Endothelial cell of umbilical vein (primary cell): ENCODE results near the gene MMP11. TPM values are rescaled to one million over a fixed set of nuclear protein-coding genes. Genes with fewer than 3 reads are reported as not detected.

Experiments used
- BruUV-seq: library from RNA; stranded (reverse); fragments of 400-500 nt; replicated peaks from 2 replicates; lab custom pipeline; 2021; lab: Mats Ljungman, UMichigan
- CTCF ChIA-PET: fragments of 300-600, 350-600 bp; sonication (Branson Sonifier 250); formaldehyde crosslinking; loops from one replicate; lab custom pipeline; 2021; ENCODE audit warnings: antibody characterized with exemption, inconsistent platforms; lab: Charles Lee
- POLR2A ChIA-PET: fragments of 300-600, 350-600 bp; sonication (Branson Sonifier 250); formaldehyde crosslinking; loops from one replicate; lab custom pipeline; 2021; ENCODE audit warnings: antibody characterized with exemption, inconsistent platforms; lab: Charles Lee
- DNase-seq: peaks from one replicate; pipeline ENCODE4 v3.0.0-alpha.2; 2011; ENCODE audit warnings: low read depth, low spot score
- FAIRE-seq: peaks from 2 replicates; lab custom pipeline; 2011; peaks lifted over from hg19 to GRCh38; lab: Jason Lieb, UNC
- H2AFZ ChIP-seq: 2 replicates; pipeline ENCODE4 v1.6.0; 2012; ENCODE audit warnings: low read depth, low read length, control low read depth, inconsistent platforms
- H3K27ac ChIP-seq: 2 replicates; pipeline ENCODE4 v1.5.1; 2011; ENCODE audit warnings: low read depth, mild to moderate bottlenecking, control low read depth, low read length, moderate library complexity; ENCODE audit not compliant: insufficient read depth
- H3K27me3 ChIP-seq, 2 experiments: 2 replicates each; pipeline versions ENCODE4 v1.6.0 to v1.6.1; 2011; ENCODE audit warnings: low read length in 2 of 2, mixed read lengths in 1 of 2; ENCODE audit not compliant: control insufficient read depth in 2 of 2, insufficient read depth in 2 of 2
- H3K36me3 ChIP-seq, 2 experiments: 2 replicates in 1 of 2; 3 replicates in 1 of 2; pipeline ENCODE4 v1.5.1; 2011; ENCODE audit warnings: low read length in 2 of 2, mild to moderate bottlenecking in 1 of 2, moderate library complexity in 1 of 2; ENCODE audit not compliant: control insufficient read depth in 2 of 2, insufficient read depth in 2 of 2; ENCODE audit errors: extremely low read depth in 1 of 2
- H3K4me1 ChIP-seq: 3 replicates; pipeline ENCODE4 v1.5.1; 2011; ENCODE audit warnings: mild to moderate bottlenecking, low read length; ENCODE audit not compliant: control insufficient read depth, insufficient read depth; ENCODE audit errors: extremely low read depth
- H3K4me2 ChIP-seq: 2 replicates; pipeline ENCODE4 v1.6.1; 2011; ENCODE audit warnings: low read length, control low read depth, mixed read lengths; ENCODE audit not compliant: insufficient read depth
- H3K4me3 ChIP-seq, 3 experiments: fragments of 200-600 bp in 1 of 3; sonication (generic), shearing (Covaris generic) in 1 of 3; replicated peaks in 1 of 3; 2 replicates each; pipeline ENCODE4 v1.5.1; 2011 to 2016; ENCODE audit warnings: control low read depth in 3 of 3, low read length in 3 of 3, mild to moderate bottlenecking in 2 of 3, inconsistent platforms in 1 of 3, low read depth in 1 of 3, moderate library complexity in 1 of 3; ENCODE audit not compliant: insufficient read depth in 1 of 3
- H3K79me2 ChIP-seq: 2 replicates; pipeline ENCODE4 v1.6.0; 2012; ENCODE audit warnings: low read length, inconsistent platforms; ENCODE audit not compliant: control insufficient read depth, insufficient read depth
- H3K9ac ChIP-seq: replicated peaks from 2 replicates; pipeline ENCODE3; 2011; ENCODE audit warnings: low read length, control low read depth; ENCODE audit not compliant: insufficient read depth; ENCODE audit errors: extremely low read depth
- H3K9me1 ChIP-seq: replicated peaks from 3 replicates; pipeline ENCODE4 v1.6.0; 2011; ENCODE audit warnings: mild to moderate bottlenecking, low read length; ENCODE audit not compliant: control insufficient read depth, insufficient read depth; ENCODE audit errors: extremely low read depth
- H3K9me3 ChIP-seq: replicated peaks from 2 replicates; pipeline ENCODE4 v1.5.1; 2012; ENCODE audit warnings: low read length, inconsistent platforms; ENCODE audit not compliant: control insufficient read depth, insufficient read depth
- H4K20me1 ChIP-seq: replicated peaks from 2 replicates; pipeline ENCODE3; 2011; ENCODE audit warnings: mild to moderate bottlenecking, low read length; ENCODE audit not compliant: control insufficient read depth, insufficient read depth; ENCODE audit errors: extremely low read depth
- CTCF ChIP-seq, 2 donors: IDR thresholded peaks; 1 replicate in 1 of 2; 2 replicates in 1 of 2; pipeline ENCODE4 v1.5.1; 2011; ENCODE audit warnings: low read length in 2 of 2, mild to moderate bottlenecking in 2 of 2, moderate library complexity in 2 of 2, control low read depth in 1 of 2, inconsistent platforms in 1 of 2, low read depth in 1 of 2; ENCODE audit not compliant: insufficient read depth in 1 of 2; ENCODE audit errors: extremely low read depth in 1 of 2
- EZH2 ChIP-seq: IDR thresholded peaks from 2 replicates; pipeline ENCODE4 v1.6.1; 2012; ENCODE audit warnings: borderline replicate concordance, low read depth, mild to moderate bottlenecking, moderate library complexity, low read length, inconsistent platforms; ENCODE audit not compliant: severe bottlenecking
- FOS ChIP-seq: IDR thresholded peaks from 2 replicates; pipeline ENCODE4 v1.6.1; 2011; ENCODE audit warnings: mild to moderate bottlenecking, low read length, moderate library complexity, borderline replicate concordance; ENCODE audit not compliant: insufficient read depth
- GATA2 ChIP-seq: IDR thresholded peaks from 2 replicates; pipeline ENCODE4 v1.7.0; 2011; ENCODE audit warnings: low read depth, mild to moderate bottlenecking, moderate library complexity, mixed read lengths, low read length; ENCODE audit not compliant: insufficient read length, insufficient read depth
- MYC ChIP-seq: IDR thresholded peaks from one replicate; pipeline ENCODE4 v1.6.1; 2011; ENCODE audit warnings: mild to moderate bottlenecking, low read depth, low read length
- POLR2A ChIP-seq: IDR thresholded peaks from 2 replicates; pipeline ENCODE4 v1.6.1; 2012; ENCODE audit warnings: low read depth, mild to moderate bottlenecking, control low read depth, low read length
- POLR2AphosphoS5 ChIP-seq: IDR thresholded peaks from 2 replicates; pipeline ENCODE4 v1.6.1; 2012; ENCODE audit warnings: low read depth, mild to moderate bottlenecking, control low read depth, low read length, moderate library complexity; ENCODE audit not compliant: insufficient read depth
- dilution Hi-C: fragments of 300-500 bp; cut with MboI; formaldehyde crosslinking; loops from one replicate; pipeline ENCODE4 v1.15.0; 2019; ENCODE audit warnings: low sequenced_read_pairs; ENCODE audit not compliant: extremely low pct_ligation_motif_present
- intact Hi-C: fragments of 100-400 bp; cut with micrococcal nuclease; formaldehyde crosslinking; loops from one replicate; pipeline ENCODE4 v1.10.0; 2022
- polyA plus RNA-seq, 4 experiments: library from polyadenylated mRNA; depleted of rRNA in 3 of 4; stranded (reverse) in 3 of 4; unstranded in 1 of 4; fragments of >200 nt; gene quantifications; 2 replicates each; pipeline versions ENCODE4 v1.2.1 to v1.2.3, GENCODE V29; 2011 to 2012; ENCODE audit warnings: missing spikeins in 1 of 4
- total RNA-seq: library from RNA; stranded (reverse); gene quantifications from 2 replicates; pipeline ENCODE4 v1.2.3, GENCODE V29; 2021

Gene MMP11
- total and polyA plus RNA-seq, 2 donors (not counting 3 experiments of a cell fraction or from before 2014, with no cell fraction given) = 10.3 to 16.9 TPM

DNA sequence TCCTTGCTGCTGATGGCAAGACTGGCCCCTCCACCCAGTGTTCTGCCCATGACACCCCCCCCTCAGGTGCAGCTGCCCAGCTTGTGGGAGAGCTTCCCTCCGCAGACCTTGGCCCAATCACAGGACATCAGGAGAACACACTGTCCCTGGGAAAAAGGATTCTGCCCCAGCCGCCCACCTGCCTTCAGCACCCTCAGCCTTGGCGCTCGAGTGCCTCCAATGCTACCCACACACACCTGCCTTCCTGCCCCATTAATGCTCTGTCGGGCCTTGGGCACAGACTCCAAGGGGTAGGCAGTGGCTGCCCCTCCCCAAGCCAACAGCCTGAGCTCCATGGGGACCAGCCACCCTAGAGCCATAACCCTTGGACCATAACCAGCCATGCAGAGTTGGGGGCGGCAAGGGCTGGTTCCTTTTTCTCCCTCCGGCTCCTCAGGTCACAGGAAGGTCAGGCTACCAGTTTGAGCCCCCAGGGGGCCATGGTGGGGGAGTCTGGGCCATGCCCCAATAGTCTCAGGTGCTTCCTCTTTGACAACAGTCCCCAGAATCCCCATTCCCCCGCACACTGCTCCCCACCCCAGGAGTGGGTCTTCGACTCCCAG, 20.5 kb upstream of the MMP11 start:
- dilution Hi-C loops (no loop called here), intact Hi-C loops (no loop called here)
- Histone ChIP-seq H2AFZ (no peak overlapping the region), H3K27me3 (no peaks in the 10 kb centered on the region), H3K4me2 (no peak overlapping the region), H3K79me2 (no peaks in the 10 kb centered on the region), H4K20me1 (no peaks in the 10 kb centered on the region), H3K27ac (no peak overlapping the region), H3K9me3 (no peaks in the 10 kb centered on the region), H3K4me1 (peaks cover 10% of the 10 kb centered on the region), H3K4me3 (no peak overlapping the region), H3K36me3 (no peaks in the 10 kb centered on the region), H3K9ac (no peak overlapping the region), H3K9me1 (no peaks in the 10 kb centered on the region)
- CTCF ChIA-PET = no interaction called here
- TF ChIP-seq FOS = no peak
- TF ChIP-seq CTCF (IDR thresholded peaks at IDR 0.05; ENCODE audit: extremely low read depth in 1 of 2, insufficient read depth in 1 of 2, low read depth in 1 of 2, low read length in 2 of 2) = no peak
- no peak for TF ChIP-seq POLR2AphosphoS5
- no peak for TF ChIP-seq MYC
- no peak for TF ChIP-seq GATA2
- TF ChIP-seq POLR2A = no peak
- no peak for TF ChIP-seq EZH2
- POLR2A ChIA-PET = no interaction called here
- FAIRE-seq (no peak), DNase-seq (no peak)
- no TSS peak for BruUV-seq
